ENCODE data around the gene PEX26. TPM values are rescaled to one million over a fixed set of nuclear protein-coding genes. Genes with fewer than 3 reads are reported as not detected.

PEX26 gene
- total RNA-seq, 4 donors from 2014 or later, result 28.2 to 36.1 (median 31.2) TPM

GRCh38 chr22:18112440-18112839 is 34.6 kb downstream of the PEX26 start:
- no peak overlapping the region for H3K27ac ChIP-seq
- H3K4me3 ChIP-seq, result no peak overlapping the region
- intact Hi-C loops (cut with DNase I; ENCODE audit: low total_unique reads), result no loop called here
- DNase-seq, result no peak
- no peaks in the 10 kb centered on the region for H3K36me3 ChIP-seq
- no peaks in the 10 kb centered on the region for H3K27me3 ChIP-seq
- peaks cover 0 to 5% of the 10 kb centered on the region in 2 donors for H3K4me1 ChIP-seq
- no peak for TF ChIP-seq CTCF (IDR thresholded peaks at IDR 0.05)
- TF ChIP-seq POLR2A (IDR thresholded peaks at IDR 0.05), result no peak
- no peaks in the 10 kb centered on the region for H3K9me3 ChIP-seq

GRCh38 chr22:18113680-18114394 is 36.0 kb downstream of the PEX26 start:
- TF ChIP-seq POLR2A (IDR thresholded peaks at IDR 0.05), result no peak
- intact Hi-C loops (cut with DNase I; ENCODE audit: low total_unique reads), result no loop called here
- Histone ChIP-seq H3K27me3 (no peaks in the 10 kb centered on the region), H3K4me1 (peaks cover 0 to 5% of the 10 kb centered on the region in 2 donors), H3K4me3 (no peak overlapping the region), H3K27ac (no peak overlapping the region), H3K36me3 (no peaks in the 10 kb centered on the region), H3K9me3 (no peaks in the 10 kb centered on the region)
- no peak for DNase-seq

- TF ChIP-seq CTCF (IDR thresholded peaks at IDR 0.05) (no peak), POLR2A (IDR thresholded peaks at IDR 0.05) (no peak)
- Histone ChIP-seq H3K4me3 (no peak overlapping the region), H3K4me1 (peaks cover 0 to 5% of the 10 kb centered on the region in 2 donors), H3K27ac (no peak overlapping the region), H3K27me3 (no peaks in the 10 kb centered on the region), H3K9me3 (no peaks in the 10 kb centered on the region), H3K36me3 (no peaks in the 10 kb centered on the region)
- intact Hi-C loops (cut with DNase I; ENCODE audit: low total_unique reads), result no loop called here
- DNase-seq, result no peak
These were observed 36.7 kb downstream of the PEX26 start for GRCh38 chr22:18114495-18114894.

- Histone ChIP-seq H3K27me3 (no peaks in the 10 kb centered on the region), H3K4me1 (peaks cover 0 to under 1% of the 10 kb centered on the region in 2 donors), H3K36me3 (no peaks in the 10 kb centered on the region), H3K9me3 (no peaks in the 10 kb centered on the region), H3K27ac (no peak overlapping the region), H3K4me3 (no peak overlapping the region)
- TF ChIP-seq POLR2A (IDR thresholded peaks at IDR 0.05) (no peak), CTCF (IDR thresholded peaks at IDR 0.05) (no peak)
- no peak for DNase-seq
- intact Hi-C loops (cut with DNase I; ENCODE audit: low total_unique reads), result no loop called here
These were observed 37.3 kb downstream of the PEX26 start for GRCh38 chr22:18114976-18115652.

GRCh38 chr22:18115906-18116371 is 38.1 kb downstream of the PEX26 start:
- Histone ChIP-seq H3K4me3 (no peak overlapping the region), H3K9me3 (no peaks in the 10 kb centered on the region), H3K27ac (no peak overlapping the region), H3K36me3 (no peaks in the 10 kb centered on the region), H3K27me3 (no peaks in the 10 kb centered on the region), H3K4me1 (no peaks in the 10 kb centered on the region)
- no peak for TF ChIP-seq CTCF (IDR thresholded peaks at IDR 0.05)
- no peak for TF ChIP-seq POLR2A (IDR thresholded peaks at IDR 0.05)
- intact Hi-C loops (cut with DNase I; ENCODE audit: low total_unique reads), result no loop called here
- DNase-seq, result no peak
